CD4-positive, alpha-beta T cell treated with Interleukin-10 for 1 hour (primary cell): ENCODE measurements around the gene SOWAHA.

ENCODE experiments used
- DNase-seq: peaks from one replicate; pipeline ENCODE4 v3.0.0-alpha.2; 2020

The SOWAHA gene

DNA sequence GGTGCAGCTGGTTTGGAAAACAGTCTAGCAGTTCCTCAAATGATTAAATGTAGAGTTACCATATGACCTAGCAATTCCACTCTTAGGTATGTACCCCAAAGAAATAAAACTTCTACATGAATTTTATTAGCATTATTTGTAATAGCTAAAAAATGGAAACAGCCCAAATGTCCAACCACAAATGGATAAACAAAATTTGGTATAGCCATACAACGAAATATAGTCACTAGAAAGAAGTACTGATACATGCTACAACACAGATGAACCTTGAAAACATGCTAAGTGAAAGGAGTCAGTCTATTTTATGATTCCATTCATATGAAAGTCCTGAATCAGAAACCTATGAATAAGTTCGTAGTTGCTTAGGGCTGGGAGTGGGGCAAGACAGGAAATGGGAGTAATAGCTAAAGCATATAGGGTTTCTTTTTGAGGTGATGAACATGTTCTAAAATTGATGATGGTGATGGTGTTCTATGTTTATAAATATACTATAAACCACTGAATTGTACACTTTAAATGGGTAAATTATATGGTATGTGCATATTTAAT, 46.9 kb downstream of the SOWAHA start:
- no peak for DNase-seq

DNA sequence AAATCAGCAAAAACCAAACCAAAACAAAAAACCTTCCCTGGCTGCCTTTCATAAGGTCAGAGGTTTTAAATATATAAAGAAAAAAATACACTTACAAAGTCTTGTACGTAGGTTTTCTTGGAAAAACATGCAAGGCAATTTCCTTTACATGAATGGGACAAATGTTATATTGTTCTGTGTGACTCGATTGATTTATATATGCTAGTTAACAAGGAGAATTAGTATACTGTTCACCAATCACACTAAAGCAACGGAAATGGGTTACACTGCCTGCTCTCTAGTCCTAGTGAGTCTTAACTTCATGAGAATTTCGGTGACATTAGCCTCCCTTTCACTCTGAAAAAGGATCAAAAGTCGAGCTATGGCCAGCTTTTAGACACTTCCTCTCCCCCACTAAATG, 47.6 kb downstream of the SOWAHA start:
- DNase-seq = no peak

DNA sequence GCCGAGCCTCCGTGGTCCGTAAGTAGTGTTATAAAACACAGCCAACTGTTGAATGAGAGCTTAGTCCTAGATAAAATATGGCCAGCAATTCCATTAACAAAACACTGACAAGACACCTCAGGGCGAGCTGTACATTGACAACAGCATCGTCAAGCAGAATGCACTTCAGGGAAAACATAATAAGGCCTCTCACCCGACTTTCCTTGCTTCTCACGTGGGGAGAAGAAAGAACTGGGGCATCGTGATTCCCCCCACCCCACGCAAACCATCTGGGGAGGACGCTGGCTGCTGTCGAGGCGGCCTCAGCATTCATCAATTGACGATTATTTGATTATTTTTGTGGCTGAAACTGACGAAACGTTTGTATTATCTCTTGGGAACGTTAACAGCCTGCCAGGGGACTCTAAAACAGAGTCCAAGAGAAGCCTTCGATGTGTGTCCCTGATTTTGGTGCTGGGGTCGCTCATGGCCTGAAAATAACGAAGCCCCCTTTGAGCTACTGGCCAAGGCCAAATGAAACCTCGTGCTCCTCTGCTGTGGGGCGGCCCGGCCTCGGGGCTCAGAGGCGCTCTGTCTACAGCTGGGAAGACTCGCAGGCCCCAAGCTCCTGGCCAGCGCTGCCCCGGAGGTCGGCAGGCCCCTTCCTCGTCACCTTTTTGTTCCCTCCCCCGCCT, 52.7 kb downstream of the SOWAHA start:
- no peak for DNase-seq
